VCaP (cell line): ENCODE measurements around the gene RBFOX1.

Experiments
- H3K27ac ChIP-seq: fragments of 450-650 bp; 2 replicates; pipeline ENCODE4 v1.5.1; 2017
- CTCF ChIP-seq: fragments of 450-650 bp; conservative IDR thresholded peaks from 2 replicates; pipeline ENCODE4 v1.5.1; 2017; ENCODE audit warnings: mild to moderate bottlenecking, moderate library complexity

RBFOX1 gene

GRCh38 chr16:7303660-7304200, 28.9 kb upstream of the RBFOX1 start:
- H3K27ac ChIP-seq: no peak overlapping the region
- TF ChIP-seq CTCF: no peak

GRCh38 chr16:7304279-7304678, 28.4 kb upstream of the RBFOX1 start:
- H3K27ac ChIP-seq: no peak overlapping the region
- no peak for TF ChIP-seq CTCF

- H3K27ac ChIP-seq: no peak overlapping the region
Observed at GRCh38 chr16:7304958-7305357, 27.7 kb upstream of the RBFOX1 start.

DNA sequence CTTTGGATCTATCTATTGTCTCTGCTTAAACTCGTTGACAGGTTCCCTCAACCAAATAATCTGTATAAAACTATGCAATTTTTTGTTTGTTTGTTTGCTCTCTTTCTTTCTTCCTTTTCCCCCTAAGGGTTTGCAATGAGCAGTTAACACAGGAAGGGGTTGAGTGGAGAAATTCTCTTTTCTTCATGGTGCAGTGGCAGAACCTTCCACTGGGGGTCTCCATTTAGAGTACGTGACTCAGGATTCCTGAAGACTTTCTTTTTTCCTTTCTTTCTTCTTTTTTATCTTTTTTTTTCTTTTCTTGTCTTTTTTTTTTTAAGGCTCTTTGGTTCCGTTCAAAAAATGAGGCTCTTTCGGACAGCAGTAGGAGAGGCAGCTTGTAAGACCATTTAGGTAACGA, 19.5 kb upstream of the RBFOX1 start:
- H3K27ac ChIP-seq: no peak overlapping the region
- TF ChIP-seq CTCF: peak; percentile 64

More at GRCh38 chr16:7304958-7305357, 27.7 kb upstream of the RBFOX1 start:
- no peak for TF ChIP-seq CTCF

GRCh38 chr16:7314163-7314562, 18.5 kb upstream of the RBFOX1 start:
- H3K27ac ChIP-seq: no peak overlapping the region
- no peak for TF ChIP-seq CTCF

DNA sequence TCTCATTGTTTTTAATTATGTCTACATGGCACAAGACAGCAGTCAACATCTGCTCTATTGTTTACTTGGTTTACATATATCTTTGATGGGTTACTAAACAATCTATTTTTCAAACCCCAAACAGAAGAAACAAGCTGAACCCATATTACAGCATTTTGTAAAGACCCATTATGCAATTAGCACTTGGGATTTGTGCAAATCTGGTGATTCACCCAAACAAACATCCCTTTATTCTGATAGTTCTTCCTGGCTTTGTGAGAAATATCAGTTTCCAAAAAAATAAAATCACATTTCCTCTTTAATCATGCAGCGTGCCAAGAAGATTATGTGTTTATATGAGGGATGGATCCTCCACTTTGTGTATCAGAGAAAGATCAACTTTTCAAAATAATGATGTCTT, 16.8 kb upstream of the RBFOX1 start:
- H3K27ac ChIP-seq: no peak overlapping the region
- TF ChIP-seq CTCF: no peak

DNA sequence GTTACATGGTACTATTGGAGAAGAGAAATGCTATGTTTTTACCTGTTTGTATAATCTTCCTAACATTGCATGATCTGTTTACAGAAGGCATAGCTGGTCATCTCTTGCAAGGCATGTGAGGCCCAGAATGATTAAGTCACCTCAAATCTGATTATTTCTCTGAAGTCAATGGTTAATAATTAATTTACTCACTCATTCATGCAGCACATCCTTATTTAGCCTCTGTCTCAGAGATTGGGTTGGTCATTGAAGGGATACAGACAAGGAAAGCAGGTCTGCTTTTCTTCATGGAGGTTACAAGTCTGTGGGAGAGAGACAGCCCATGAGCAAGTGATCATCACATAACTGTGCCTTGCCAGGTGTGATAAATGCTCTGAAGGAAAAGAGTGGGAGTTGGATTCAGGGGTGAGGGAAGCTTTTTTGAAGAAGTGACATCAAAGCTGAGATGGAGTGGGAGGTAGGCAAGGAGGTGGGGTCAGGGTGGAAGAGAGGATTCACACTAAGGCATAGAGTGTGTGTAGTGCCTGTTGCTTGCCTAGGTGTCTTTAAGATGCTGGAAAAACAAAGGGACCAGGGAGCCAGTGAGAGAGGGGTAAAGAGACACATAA, 16.3 kb upstream of the RBFOX1 start:
- H3K27ac ChIP-seq: no peak overlapping the region
- no peak for TF ChIP-seq CTCF
